OCI-LY3 (cell line): ENCODE data around the gene PBX3.

ENCODE experiments used
- H2AFZ ChIP-seq: fragments of 200-600, 300-600 bp; shearing (Covaris generic); 2 replicates; pipeline ENCODE4 v1.6.0; 2014; ENCODE audit warnings: antibody characterized with exemption, low read depth, low read length
- H3K27ac ChIP-seq: fragments of 200-600, 300-600 bp; sonication (generic); 2 replicates; pipeline ENCODE4 v1.5.1; 2014; ENCODE audit warnings: mild to moderate bottlenecking, low read length, moderate library complexity, mixed read lengths
- H3K27me3 ChIP-seq: fragments of 200-600, 300-600 bp; sonication (generic); 2 replicates; pipeline ENCODE4 v1.6.1; 2014; ENCODE audit warnings: low read depth, low read length, mixed read lengths
- H3K36me3 ChIP-seq: fragments of 200-600, 300-600 bp; sonication (generic); replicated peaks from 2 replicates; pipeline ENCODE3; 2014; ENCODE audit warnings: low read depth, low read length, mixed read lengths
- H3K4me1 ChIP-seq: fragments of 300-600, 200-600 bp; sonication (generic); 2 replicates; pipeline ENCODE4 v1.6.1; 2014; ENCODE audit warnings: low read length, mixed read lengths
- H3K4me2 ChIP-seq: fragments of 200-600, 300-600 bp; sonication (generic); 2 replicates; pipeline ENCODE4 v1.6.1; 2014; ENCODE audit warnings: low read length, mixed read lengths
- H3K4me3 ChIP-seq: fragments of 300-600, 200-600 bp; sonication (generic); 2 replicates; pipeline ENCODE4 v1.5.1; 2014; ENCODE audit warnings: antibody characterized with exemption, mild to moderate bottlenecking, low read length, moderate library complexity
- H3K79me2 ChIP-seq: fragments of 300-600, 200-600 bp; shearing (Covaris generic); 2 replicates; pipeline ENCODE4 v1.6.1; 2014; ENCODE audit warnings: mild to moderate bottlenecking, low read length, mixed read lengths
- H3K9ac ChIP-seq: fragments of 300-600, 200-600 bp; shearing (Covaris generic); 2 replicates; pipeline ENCODE4 v1.6.0; 2014; ENCODE audit warnings: mild to moderate bottlenecking, low read length, moderate library complexity
- H3K9me3 ChIP-seq: fragments of 200-600, 300-600 bp; shearing (Covaris generic); 2 replicates; pipeline ENCODE4 v1.6.1; 2014; ENCODE audit warnings: low read length, mixed read lengths; ENCODE audit not compliant: insufficient read depth
- H4K20me1 ChIP-seq: fragments of 200-600, 300-600 bp; sonication (generic); 2 replicates; pipeline ENCODE4 v1.6.1; 2016; ENCODE audit warnings: low read length, mixed read lengths; ENCODE audit not compliant: insufficient read depth
- CTCF ChIP-seq: fragments of 200-600, 300-600 bp; sonication (generic); IDR thresholded peaks from 2 replicates; pipeline ENCODE4 v1.5.1; 2014; ENCODE audit warnings: antibody characterized with exemption, low read length, low read depth
- EZH2phosphoT487 ChIP-seq: fragments of 200-600 bp; shearing (Covaris generic); IDR thresholded peaks from 2 replicates; pipeline ENCODE4 v1.6.1; 2018; ENCODE audit warnings: antibody characterized with exemption, mixed run types, low read depth

The PBX3 gene

GRCh38 chr9:125972012-125972729 is 225.0 kb downstream of the PBX3 start:
- no peak overlapping the region for H3K4me3 ChIP-seq
- no peak overlapping the region for H3K27ac ChIP-seq
- H3K79me2 ChIP-seq: no peaks in the 10 kb centered on the region
- no peaks in the 10 kb centered on the region for H4K20me1 ChIP-seq
- H3K9me3 ChIP-seq: no peaks in the 10 kb centered on the region
- H3K4me1 ChIP-seq: no peaks in the 10 kb centered on the region
- no peak overlapping the region for H3K4me2 ChIP-seq
- peaks cover 3% of the 10 kb centered on the region; the same call in 1 of the 2 replicates for H3K27me3 ChIP-seq
- no peaks in the 10 kb centered on the region for H3K36me3 ChIP-seq
- H2AFZ ChIP-seq: no peak overlapping the region
- H3K9ac ChIP-seq: no peak overlapping the region
- TF ChIP-seq EZH2phosphoT487: no peak
- TF ChIP-seq CTCF: no peak

GRCh38 chr9:125973547-125973946 is 226.4 kb downstream of the PBX3 start:
- H3K9me3 ChIP-seq: no peaks in the 10 kb centered on the region
- no peaks in the 10 kb centered on the region for H4K20me1 ChIP-seq
- no peak overlapping the region for H2AFZ ChIP-seq
- H3K36me3 ChIP-seq: no peaks in the 10 kb centered on the region
- H3K79me2 ChIP-seq: no peaks in the 10 kb centered on the region
- no peak overlapping the region for H3K27ac ChIP-seq
- no peak overlapping the region for H3K4me2 ChIP-seq
- no peak overlapping the region for H3K4me3 ChIP-seq
- H3K9ac ChIP-seq: no peak overlapping the region
- TF ChIP-seq CTCF (no peak), EZH2phosphoT487 (no peak)
- peaks cover 17% of the 10 kb centered on the region for H3K27me3 ChIP-seq
- H3K4me1 ChIP-seq: no peaks in the 10 kb centered on the region

GRCh38 chr9:125974705-125975104 is 227.5 kb downstream of the PBX3 start:
- no peak overlapping the region for H3K9ac ChIP-seq
- H3K4me2 ChIP-seq: no peak overlapping the region
- H3K4me3 ChIP-seq: no peak overlapping the region
- H3K79me2 ChIP-seq: no peaks in the 10 kb centered on the region
- 0 out of 2 replicates have a peak, but pooled peaks cover 5% of the 10 kb centered on the region for H3K9me3 ChIP-seq
- no peaks in the 10 kb centered on the region for H4K20me1 ChIP-seq
- H3K27me3 ChIP-seq: peaks cover 18% of the 10 kb centered on the region
- no peaks in the 10 kb centered on the region for H3K36me3 ChIP-seq
- no peak for TF ChIP-seq CTCF
- no peak for TF ChIP-seq EZH2phosphoT487
- no peak overlapping the region for H2AFZ ChIP-seq
- no peak overlapping the region for H3K27ac ChIP-seq
- no peaks in the 10 kb centered on the region for H3K4me1 ChIP-seq

GRCh38 chr9:125977223-125977622 is 230.1 kb downstream of the PBX3 start:
- Histone ChIP-seq H3K9ac (no peak overlapping the region), H3K4me1 (no peaks in the 10 kb centered on the region), H3K4me3 (no peak overlapping the region), H3K27ac (no peak overlapping the region), H2AFZ (no peak overlapping the region), H3K4me2 (no peak overlapping the region), H3K79me2 (no peaks in the 10 kb centered on the region), H3K27me3 (peaks cover 22% of the 10 kb centered on the region), H4K20me1 (no peaks in the 10 kb centered on the region), H3K36me3 (no peaks in the 10 kb centered on the region), H3K9me3 (0 out of 2 replicates have a peak, but pooled peaks cover 6% of the 10 kb centered on the region)
- no peak for TF ChIP-seq EZH2phosphoT487
- no peak for TF ChIP-seq CTCF
